ENCODE results near the gene SCTR. TPM values are rescaled to one million over a fixed set of nuclear protein-coding genes. Genes with fewer than 3 reads are reported as not detected.

Gene SCTR
- polyA plus RNA-seq, 3 donors, result not detected

- Histone ChIP-seq H4K20me1 (ENCODE audit: insufficient read depth, low read length) (no peaks in the 10 kb centered on the region), H3K27me3 (ENCODE audit: control insufficient read depth in 2 of 2, insufficient read depth in 2 of 2, low read length in 2 of 2) (no peaks in the 10 kb centered on the region), H3K36me3 (replicated peaks in 1 of 2; ENCODE audit: control insufficient read depth in 1 of 2, insufficient read depth in 2 of 2, low read length in 2 of 2) (no peaks in the 10 kb centered on the region), H3K4me3 (replicated peaks in 1 of 3; ENCODE audit: low read depth in 2 of 3, low read length in 3 of 3) (no peak overlapping the region), H3K9me3 (replicated peaks in 1 of 2; ENCODE audit: control insufficient read depth in 1 of 2, insufficient read depth in 1 of 2, low read length in 2 of 2) (no peaks in the 10 kb centered on the region), H3K4me1 (ENCODE audit: control insufficient read depth in 1 of 2, insufficient read depth in 2 of 2, low read length in 2 of 2) (no peaks in the 10 kb centered on the region), H3K79me2 (ENCODE audit: insufficient read depth, low read length) (no peaks in the 10 kb centered on the region), H3K4me2 (replicated peaks; ENCODE audit: extremely low read depth, low read length, poor library complexity, severe bottlenecking) (no peak overlapping the region), H2AFZ (ENCODE audit: insufficient read depth, low read depth, low read length, poor library complexity, severe bottlenecking) (no peak overlapping the region), H3K9ac (ENCODE audit: insufficient read depth, low read length, poor library complexity, severe bottlenecking) (no peak overlapping the region), H3K27ac (ENCODE audit: low read depth in 1 of 2, low read length in 2 of 2) (no peak overlapping the region)
- Mint-ChIP-seq H3K36me3 (no peaks in the 10 kb centered on the region), H3K4me3 (no peak overlapping the region), H3K9me3 (peaks cover 0 to 2% (median 0%) of the 10 kb centered on the region in 7 donors), H3K4me1 (no peaks in the 10 kb centered on the region), H3K27me3 (ENCODE audit: low read depth in 3 of 3) (peaks cover 0 to 3% (median 3%) of the 10 kb centered on the region in 3 donors), H3K27ac (no peak overlapping the region)
- 90% methylated on average over 3 of the region's 4 CpGs for WGBS (ENCODE audit: insufficient coverage)
- TF ChIP-seq CTCF (IDR thresholded peaks at IDR 0.05), result no peak
- intact Hi-C loops (cut with micrococcal nuclease), result no loop called here
- no peak for DNase-seq
These were observed 59.3 kb downstream of the SCTR start for GRCh38 chr2:119464981-119465380.

GRCh38 chr2:119463990-119464389 lies 60.3 kb downstream of the SCTR start:
- Mint-ChIP-seq H3K36me3 (no peaks in the 10 kb centered on the region), H3K9me3 (peaks cover 0 to 2% (median 0%) of the 10 kb centered on the region in 7 donors), H3K27me3 (ENCODE audit: low read depth in 3 of 3) (peaks cover 0 to 3% (median 3%) of the 10 kb centered on the region in 3 donors), H3K27ac (no peak overlapping the region), H3K4me3 (no peak overlapping the region), H3K4me1 (no peaks in the 10 kb centered on the region)
- no peaks in the 10 kb centered on the region for H3K9me3 ChIP-seq (replicated peaks in 1 of 2; ENCODE audit: control insufficient read depth in 1 of 2, insufficient read depth in 1 of 2, low read length in 2 of 2)
- H3K27ac ChIP-seq (ENCODE audit: low read depth in 1 of 2, low read length in 2 of 2), result no peak overlapping the region
- no peak overlapping the region for H2AFZ ChIP-seq (ENCODE audit: insufficient read depth, low read depth, low read length, poor library complexity, severe bottlenecking)
- no peaks in the 10 kb centered on the region for H3K4me1 ChIP-seq (ENCODE audit: control insufficient read depth in 1 of 2, insufficient read depth in 2 of 2, low read length in 2 of 2)
- H3K9ac ChIP-seq (ENCODE audit: insufficient read depth, low read length, poor library complexity, severe bottlenecking), result no peak overlapping the region
- no peaks in the 10 kb centered on the region for H3K36me3 ChIP-seq (replicated peaks in 1 of 2; ENCODE audit: control insufficient read depth in 1 of 2, insufficient read depth in 2 of 2, low read length in 2 of 2)
- WGBS (ENCODE audit: insufficient coverage), result 97% methylated on average over 9 of the region's 9 CpGs
- H3K79me2 ChIP-seq (ENCODE audit: insufficient read depth, low read length), result no peaks in the 10 kb centered on the region
- H3K4me3 ChIP-seq (replicated peaks in 1 of 3; ENCODE audit: low read depth in 2 of 3, low read length in 3 of 3), result no peak overlapping the region
- no peak for TF ChIP-seq CTCF (IDR thresholded peaks at IDR 0.05)
- H3K27me3 ChIP-seq (ENCODE audit: control insufficient read depth in 2 of 2, insufficient read depth in 2 of 2, low read length in 2 of 2), result no peaks in the 10 kb centered on the region
- no peak overlapping the region for H3K4me2 ChIP-seq (replicated peaks; ENCODE audit: extremely low read depth, low read length, poor library complexity, severe bottlenecking)
- H4K20me1 ChIP-seq (ENCODE audit: insufficient read depth, low read length), result no peaks in the 10 kb centered on the region
- intact Hi-C loops (cut with micrococcal nuclease), result no loop called here
- DNase-seq, result no peak

All from CD14-positive monocyte (primary cell).